Measurements from ENCODE around the gene EFHD1. TPM values are rescaled to one million over a fixed set of nuclear protein-coding genes. Genes with fewer than 3 reads are reported as not detected.

EFHD1 gene
- total RNA-seq, 5 donors from 2014 or later (not counting 1 experiment from before 2014, with no cell fraction given): 0.93 to 3.0 (median 2.3) TPM

GRCh38 chr2:232731470-232731869, 98.1 kb downstream of the EFHD1 start:
- H3K4me1 Mint-ChIP-seq: peaks cover 0 to 17% (median 14%) of the 10 kb centered on the region in 3 donors
- H3K4me3 Mint-ChIP-seq: no peak overlapping the region
- Histone ChIP-seq H3K27ac (ENCODE audit: low read length) (no peak overlapping the region), H3K9me3 (no peaks in the 10 kb centered on the region), H3K27me3 (replicated peaks in 1 of 2; ENCODE audit: control insufficient read depth in 2 of 2, extremely low read depth in 1 of 2, insufficient read depth in 2 of 2, low read length in 1 of 2) (no peaks in the 10 kb centered on the region), H3K36me3 (ENCODE audit: control insufficient read depth in 2 of 2, extremely low read depth in 1 of 2, insufficient read depth in 1 of 2, low read length in 1 of 2) (peaks cover 3 to 50% of the 10 kb centered on the region in 2 donors), H3K4me3 (ENCODE audit: control insufficient read depth in 1 of 2, extremely low read depth in 1 of 2, low read length in 1 of 2) (no peak overlapping the region), H3K4me1 (ENCODE audit: control insufficient read depth in 1 of 2, extremely low read depth in 1 of 2, insufficient read depth in 2 of 2, low read length in 2 of 2) (no peaks in the 10 kb centered on the region)
- H3K9me3 Mint-ChIP-seq: no peaks in the 10 kb centered on the region
- CTCF ChIA-PET: interaction anchor here (0.6 to 0.7 kb wide), 2 partner anchors 9 to 13 kb away, joined by 3 to 7 read pairs; no protein-coding TSS in a partner anchor
- peaks cover 43% of the 10 kb centered on the region for H3K36me3 Mint-ChIP-seq
- WGBS (ENCODE audit: insufficient coverage): no CpG with 5 or more reads among the region's 2 CpGs
- no peak overlapping the region for H3K27ac Mint-ChIP-seq
- ATAC-seq (replicated peaks in 1 of 4) (no peak), DNase-seq (no peak)
- H3K27me3 Mint-ChIP-seq: no peaks in the 10 kb centered on the region
- POLR2A ChIA-PET: no interaction called here

Other genes with a start within 250 kb of the EFHD1 start
- gene ALPG, start 226.8 kb upstream of the EFHD1 start, total RNA-seq: under 1 TPM in 1 of 5 donors, not detected in 4; 0.15 TPM
- gene ALPI, start 177.5 kb upstream of the EFHD1 start, total RNA-seq: not detected
- gene ECEL1, start 145.8 kb upstream of the EFHD1 start, total RNA-seq: under 1 TPM in 2 of 5 donors, not detected in 3; 0.15 to 0.19 TPM
- gene PRSS56, start 113.2 kb upstream of the EFHD1 start, total RNA-seq: not detected
- not detected for gene CHRND, start 107.4 kb upstream of the EFHD1 start, total RNA-seq
- not detected for gene CHRNG, start 93.9 kb upstream of the EFHD1 start, total RNA-seq
- gene TIGD1, start 83.0 kb upstream of the EFHD1 start, total RNA-seq: 10 to 100 TPM; 15.6 to 20.4 (median 16.9) TPM
- gene EIF4E2, start 82.9 kb upstream of the EFHD1 start, total RNA-seq: 10 to 100 TPM; 49.5 to 60.9 (median 55.3) TPM
- 10 to 100 TPM; 57.8 to 76.8 (median 68.7) TPM for gene GIGYF2, start 63.7 kb downstream of the EFHD1 start, total RNA-seq
- not detected for gene KCNJ13, start 143.0 kb downstream of the EFHD1 start, total RNA-seq
- gene SNORC, start 236.7 kb downstream of the EFHD1 start, total RNA-seq: 1 to 10 TPM in 4 of 5 donors, under 1 TPM in 1; 0.96 to 4.1 (median 3.2) TPM